Fibroblast of the aortic adventitia (primary cell): ENCODE data around the gene SLC26A8. TPM values are rescaled to one million over a fixed set of nuclear protein-coding genes. Genes with fewer than 3 reads are reported as not detected.

ENCODE experiments used
- DNase-seq: peaks from one replicate; pipeline ENCODE4 v3.0.0-alpha.2; 2010; ENCODE audit warnings: low read depth
- H3K4me3 ChIP-seq: 2 replicates; pipeline ENCODE4 v1.5.1; 2011; ENCODE audit warnings: low read depth, mild to moderate bottlenecking, control low read depth, low read length, moderate library complexity
- total RNA-seq: library from RNA; depleted of rRNA; stranded (reverse); fragments of >200 nt; gene quantifications from 2 replicates; pipeline ENCODE4 v1.2.3, GENCODE V29; 2012; ENCODE audit warnings: low replicate concordance
- TF ChIP-seq, protein P1 (sequence below): IDR thresholded peaks from 2 replicates; pipeline ENCODE4 v1.5.1; 2011; ENCODE audit warnings: mild to moderate bottlenecking, low read length, control low read depth, inconsistent platforms; ENCODE audit not compliant: insufficient read depth

SLC26A8 gene
- total RNA-seq, 1 donor, result 0.18 TPM

DNA sequence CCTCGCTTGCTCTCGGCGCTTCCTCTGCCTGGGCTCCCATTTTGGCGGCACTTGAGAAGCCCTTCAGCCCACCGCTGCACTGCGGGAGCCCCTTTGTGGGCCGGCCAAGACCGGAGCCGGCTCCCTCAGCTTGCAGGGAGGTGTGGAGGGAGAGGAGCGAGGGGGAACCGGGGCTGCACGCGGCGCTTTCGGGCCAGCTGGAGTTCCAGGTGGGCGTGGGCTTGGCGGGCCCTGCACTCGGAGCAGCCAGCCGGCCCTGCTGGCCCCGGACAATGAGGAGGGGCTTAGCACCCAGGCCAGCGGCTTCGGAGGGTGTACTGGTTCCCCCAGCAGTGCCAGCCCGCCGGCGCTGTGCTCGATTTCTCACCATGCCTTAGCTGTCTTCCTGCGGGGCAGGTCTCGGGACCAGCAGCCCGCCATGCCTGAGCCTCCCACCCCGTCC lies 93.3 kb downstream of the SLC26A8 start:
- no peak overlapping the region for H3K4me3 ChIP-seq
- DNase-seq, result no peak
- TF ChIP-seq, protein P1, sequence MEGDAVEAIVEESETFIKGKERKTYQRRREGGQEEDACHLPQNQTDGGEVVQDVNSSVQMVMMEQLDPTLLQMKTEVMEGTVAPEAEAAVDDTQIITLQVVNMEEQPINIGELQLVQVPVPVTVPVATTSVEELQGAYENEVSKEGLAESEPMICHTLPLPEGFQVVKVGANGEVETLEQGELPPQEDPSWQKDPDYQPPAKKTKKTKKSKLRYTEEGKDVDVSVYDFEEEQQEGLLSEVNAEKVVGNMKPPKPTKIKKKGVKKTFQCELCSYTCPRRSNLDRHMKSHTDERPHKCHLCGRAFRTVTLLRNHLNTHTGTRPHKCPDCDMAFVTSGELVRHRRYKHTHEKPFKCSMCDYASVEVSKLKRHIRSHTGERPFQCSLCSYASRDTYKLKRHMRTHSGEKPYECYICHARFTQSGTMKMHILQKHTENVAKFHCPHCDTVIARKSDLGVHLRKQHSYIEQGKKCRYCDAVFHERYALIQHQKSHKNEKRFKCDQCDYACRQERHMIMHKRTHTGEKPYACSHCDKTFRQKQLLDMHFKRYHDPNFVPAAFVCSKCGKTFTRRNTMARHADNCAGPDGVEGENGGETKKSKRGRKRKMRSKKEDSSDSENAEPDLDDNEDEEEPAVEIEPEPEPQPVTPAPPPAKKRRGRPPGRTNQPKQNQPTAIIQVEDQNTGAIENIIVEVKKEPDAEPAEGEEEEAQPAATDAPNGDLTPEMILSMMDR, result no peak

DNA sequence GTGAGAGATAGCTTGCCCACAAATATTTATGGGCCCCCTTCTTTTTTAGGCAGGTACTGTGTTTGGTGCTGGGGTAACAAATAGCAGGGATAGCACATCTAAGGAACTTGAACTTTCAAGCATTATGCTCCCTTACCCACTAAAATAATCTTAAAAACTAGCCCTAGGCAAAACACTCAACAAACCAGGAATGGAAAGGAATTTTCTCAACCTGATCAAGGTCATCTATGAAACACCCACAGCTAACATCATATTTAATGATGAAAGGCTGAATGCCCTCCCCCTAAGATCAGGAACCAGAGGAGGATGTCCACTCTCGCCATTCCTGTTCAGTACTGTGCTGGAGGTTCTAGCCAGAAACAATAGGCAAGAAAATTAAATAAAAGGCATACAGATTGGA lies 94.8 kb downstream of the SLC26A8 start:
- no peak overlapping the region for H3K4me3 ChIP-seq
- TF ChIP-seq, protein P1, result no peak
- DNase-seq, result no peak

DNA sequence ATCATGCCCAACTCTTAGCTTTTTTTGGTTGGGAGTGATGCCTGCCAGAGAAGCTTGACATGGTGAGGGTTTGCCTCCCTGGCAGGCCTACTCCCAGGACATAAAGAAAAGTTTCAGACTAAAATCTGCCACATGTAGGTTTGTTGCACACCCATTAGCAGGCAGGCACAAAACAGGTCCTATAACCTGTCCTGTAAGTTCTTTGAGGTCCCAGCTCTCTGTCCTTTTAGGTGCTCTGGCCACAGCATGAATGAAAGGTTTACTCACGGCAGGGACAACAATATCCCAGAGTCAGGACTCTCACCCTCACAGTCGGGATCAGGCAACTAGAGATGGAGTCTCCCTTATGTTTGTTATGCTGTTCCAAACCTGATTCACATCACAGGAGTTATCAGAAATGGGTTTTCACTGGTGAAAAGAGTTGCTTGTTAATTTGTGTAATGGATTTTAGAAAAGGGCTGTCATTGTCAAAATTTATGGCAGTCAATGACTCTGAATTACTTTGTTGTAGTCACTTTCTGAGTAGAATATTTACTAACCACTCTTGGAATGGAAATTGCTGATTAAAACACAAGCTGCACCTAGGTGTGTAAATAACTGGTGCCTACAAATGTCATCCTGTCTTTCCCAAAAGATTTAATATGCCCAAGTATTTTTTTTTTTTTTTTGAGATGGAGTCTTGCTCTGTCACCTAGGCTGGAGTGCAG lies 97.8 kb downstream of the SLC26A8 start:
- DNase-seq, result no peak
- H3K4me3 ChIP-seq, result no peak overlapping the region
- TF ChIP-seq, protein P1, result no peak

DNA sequence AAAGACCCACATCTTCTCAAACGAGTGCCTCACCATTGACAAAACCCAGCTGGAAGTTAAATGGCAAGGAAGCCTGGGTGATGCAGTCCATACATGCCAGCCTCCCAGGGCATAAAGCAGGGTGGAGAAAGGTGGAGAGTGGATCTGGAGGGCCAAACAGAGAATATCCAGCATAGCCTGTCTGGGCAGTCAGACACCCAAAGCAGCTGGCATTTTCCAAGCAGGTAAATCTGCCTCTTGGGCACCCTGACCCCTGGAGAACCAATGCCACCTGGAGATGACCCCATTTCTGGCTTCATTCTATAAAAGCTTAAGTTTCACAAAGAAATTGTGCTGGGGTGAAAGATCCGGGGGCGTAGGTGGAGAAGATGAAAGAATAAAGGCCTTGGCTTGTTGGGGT lies 98.5 kb downstream of the SLC26A8 start:
- H3K4me3 ChIP-seq, result no peak overlapping the region
- DNase-seq, result no peak
- TF ChIP-seq, protein P1, result no peak

DNA sequence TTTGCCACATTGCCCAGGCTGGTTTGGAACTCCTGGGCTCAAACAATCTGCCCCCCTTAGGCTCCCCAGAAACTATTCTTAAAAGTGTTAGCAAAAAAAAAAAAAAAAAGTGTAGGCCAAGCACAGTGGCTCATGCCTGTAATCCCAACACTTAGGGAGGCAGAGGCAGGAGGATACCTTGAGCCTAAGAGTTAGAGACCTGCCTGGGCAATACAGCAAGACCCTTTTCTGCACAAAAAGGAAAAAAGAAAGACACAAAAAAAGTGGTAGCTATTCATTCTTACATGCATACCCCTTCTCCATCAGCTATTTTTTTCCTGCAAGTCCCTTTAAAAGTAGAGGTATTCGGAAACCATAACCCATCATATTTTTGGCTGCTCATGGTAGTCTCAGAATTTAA lies 100.3 kb downstream of the SLC26A8 start:
- no peak overlapping the region for H3K4me3 ChIP-seq
- TF ChIP-seq, protein P1, result no peak
- DNase-seq, result no peak

- no peak overlapping the region for H3K4me3 ChIP-seq
- DNase-seq, result no peak
- TF ChIP-seq, protein P1, result no peak
Observed at GRCh38 chr6:35922139-35922554, 102.3 kb downstream of the SLC26A8 start.
